ENCODE measurements around the gene FGF7. TPM values are rescaled to one million over a fixed set of nuclear protein-coding genes. Genes with fewer than 3 reads are reported as not detected.
A peak's percentile ranks its signal among the peaks of the same experiment; 100 is the strongest.
"Not testable (repeated sequence)": the region's sequence is repeated elsewhere in the genome, so short reads cannot be mapped to it uniquely, and the experiment has no call there.

The FGF7 gene, protein sequence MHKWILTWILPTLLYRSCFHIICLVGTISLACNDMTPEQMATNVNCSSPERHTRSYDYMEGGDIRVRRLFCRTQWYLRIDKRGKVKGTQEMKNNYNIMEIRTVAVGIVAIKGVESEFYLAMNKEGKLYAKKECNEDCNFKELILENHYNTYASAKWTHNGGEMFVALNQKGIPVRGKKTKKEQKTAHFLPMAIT
- total RNA-seq (2014; rRNA removed; shearing (Covaris generic)) = not detected in 2 replicates

DNA sequence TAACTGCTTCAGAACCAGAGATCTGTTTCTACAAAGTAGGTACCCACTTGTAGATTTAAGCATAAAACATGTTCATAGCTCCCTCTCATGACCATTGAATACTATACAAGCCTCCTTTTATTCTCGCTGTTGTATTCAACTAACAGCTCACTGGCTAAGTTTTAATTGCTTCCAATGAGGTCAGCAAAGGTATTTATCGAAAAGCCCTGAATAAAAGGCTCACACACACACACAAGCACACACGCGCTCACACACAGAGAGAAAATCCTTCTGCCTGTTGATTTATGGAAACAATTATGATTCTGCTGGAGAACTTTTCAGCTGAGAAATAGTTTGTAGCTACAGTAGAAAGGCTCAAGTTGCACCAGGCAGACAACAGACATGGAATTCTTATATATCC lies at the start of gene FGF7:
TSS of gene FGF7 (plus strand) at position 222 of the 400 bp plus-strand sequence. CDS start 1,056 bp downstream, outside the sequence.
- peak; percentile 2 for DNase-seq (ENCODE audit: low spot score)

DNA sequence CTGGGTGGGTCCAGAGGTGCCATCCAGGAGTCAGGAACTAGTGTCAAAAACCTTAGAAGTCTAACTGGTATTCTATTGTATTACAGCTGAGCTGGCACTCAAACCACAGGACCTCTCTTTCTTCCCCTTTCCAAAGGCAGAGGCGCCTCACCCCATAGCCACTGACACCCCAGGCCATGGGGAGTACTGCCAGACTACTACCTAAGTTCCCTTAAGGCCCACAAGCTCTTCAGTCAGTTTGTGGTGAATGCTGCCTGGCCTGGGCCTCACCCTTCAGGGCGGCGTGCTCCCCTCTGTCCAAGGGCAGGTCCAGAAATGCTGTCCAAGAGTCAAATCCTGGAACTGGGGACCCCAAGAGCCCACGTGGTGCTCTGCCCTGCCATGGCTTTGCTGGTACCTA lies 43.0 kb upstream of the FGF7 start:
- DNase-seq (ENCODE audit: low spot score) = no peak

DNA sequence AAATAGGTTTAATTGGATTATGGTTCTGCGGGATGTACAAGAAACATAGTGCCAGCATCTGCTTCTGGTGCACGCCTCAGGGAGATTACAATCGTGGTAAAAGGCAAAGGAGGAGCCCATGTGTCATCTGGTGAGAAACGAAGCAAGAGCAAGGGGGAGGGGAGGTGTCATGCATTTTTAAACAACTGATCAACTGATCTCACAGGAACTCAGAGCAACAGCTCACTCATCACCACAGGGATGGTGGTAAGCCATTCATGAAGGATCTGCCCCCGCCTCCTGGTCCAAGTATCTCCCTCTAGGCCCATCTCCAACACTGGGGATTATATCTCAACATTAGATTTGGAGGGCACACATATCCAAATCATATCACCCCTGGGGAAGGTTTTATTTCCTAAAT lies 42.1 kb upstream of the FGF7 start:
- no peak for DNase-seq (ENCODE audit: low spot score)

DNA sequence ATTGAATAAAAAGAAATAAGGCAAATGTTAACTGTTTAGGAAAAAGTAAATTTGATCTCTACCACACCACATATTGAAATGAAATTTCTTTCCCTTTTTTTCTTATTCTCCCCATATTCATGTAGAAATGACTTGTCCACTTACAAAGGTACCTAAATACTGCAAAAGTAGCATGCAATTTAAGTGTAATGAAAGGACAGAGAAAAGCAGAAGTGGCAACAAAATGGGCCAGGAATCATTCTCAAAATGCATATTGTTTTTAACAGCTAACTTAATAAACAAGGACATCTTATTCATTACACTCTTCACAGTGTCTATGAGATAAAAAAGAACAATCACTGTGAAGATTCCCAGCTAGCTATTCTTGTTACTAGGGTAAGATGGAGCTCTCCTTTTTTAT lies 40.6 kb upstream of the FGF7 start:
- DNase-seq (ENCODE audit: low spot score) = no peak

DNA sequence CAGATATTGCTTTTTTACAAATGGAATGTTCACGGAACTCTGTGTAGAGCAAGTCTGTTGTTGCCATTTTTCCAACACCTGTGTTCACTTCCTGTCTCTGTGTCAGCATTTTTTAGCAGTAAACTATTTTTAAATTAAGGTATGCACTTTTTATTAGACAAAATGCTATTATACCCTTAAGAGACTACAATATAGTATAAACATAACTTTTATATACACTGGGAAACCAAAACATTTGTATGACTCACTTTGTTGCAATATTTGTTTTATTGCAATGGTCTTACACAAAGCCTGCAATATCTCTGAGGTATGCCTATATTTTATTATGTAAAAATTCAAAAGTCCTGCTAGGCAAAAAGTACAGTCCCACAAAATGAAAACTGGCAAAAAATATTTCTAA lies 39.8 kb upstream of the FGF7 start:
- no peak for DNase-seq (ENCODE audit: low spot score)

DNA sequence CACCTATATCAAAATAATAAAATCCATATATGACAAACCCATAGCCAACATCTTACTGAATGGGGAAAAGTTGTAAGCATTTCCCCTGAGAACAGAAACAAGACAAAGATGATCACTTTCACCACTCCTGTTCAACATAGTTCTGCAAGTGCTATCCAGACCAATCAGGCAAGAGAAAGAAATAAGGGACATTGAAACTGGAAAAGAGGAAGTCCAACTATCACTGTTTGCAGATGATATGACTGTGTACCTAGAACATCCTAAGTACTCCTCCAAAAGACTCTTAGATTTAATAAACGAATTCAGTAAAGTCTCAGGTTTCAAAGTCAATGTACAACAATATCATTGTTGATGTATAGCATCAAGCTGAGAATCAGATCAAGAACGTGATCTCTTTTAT lies 35.6 kb upstream of the FGF7 start:
- no peak for DNase-seq (ENCODE audit: low spot score)

DNA sequence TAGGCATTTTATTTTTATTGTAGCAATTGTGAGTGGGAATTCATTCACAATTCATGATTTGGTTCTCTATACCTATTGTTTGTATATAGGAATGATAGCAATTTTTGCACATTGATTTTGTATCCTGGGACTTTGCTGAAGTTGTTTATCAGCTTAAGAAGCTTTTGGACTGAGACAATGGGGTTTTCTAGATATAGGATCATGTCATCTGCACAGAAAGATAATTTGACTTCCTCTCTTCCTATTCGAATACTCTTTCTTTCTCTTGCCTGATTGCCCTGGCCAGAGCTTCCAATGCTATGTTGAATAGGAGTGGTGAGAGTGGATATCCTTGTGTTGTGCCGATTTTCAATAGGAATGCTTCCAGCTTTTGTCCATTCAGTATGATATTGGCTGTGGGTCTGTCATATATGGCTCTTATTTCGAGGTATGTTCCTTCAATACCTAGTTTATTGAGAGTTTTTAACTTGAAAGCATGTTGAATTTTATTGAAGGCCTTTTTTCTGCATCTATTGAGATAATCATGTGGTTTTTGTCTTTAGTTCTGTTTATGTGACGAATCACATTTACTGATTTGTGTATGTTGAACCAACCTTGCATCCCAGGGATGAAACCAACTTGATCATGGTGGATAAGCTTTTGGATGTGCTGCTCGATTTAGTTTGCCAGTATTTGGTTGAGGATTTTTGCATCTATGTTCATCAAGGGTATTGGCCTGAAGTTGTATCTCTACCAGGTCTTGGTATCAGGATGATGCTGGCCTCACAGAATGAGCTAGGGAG lies 20.3 kb upstream of the FGF7 start:
- DNase-seq (ENCODE audit: low spot score) = not testable (repeated sequence)

DNA sequence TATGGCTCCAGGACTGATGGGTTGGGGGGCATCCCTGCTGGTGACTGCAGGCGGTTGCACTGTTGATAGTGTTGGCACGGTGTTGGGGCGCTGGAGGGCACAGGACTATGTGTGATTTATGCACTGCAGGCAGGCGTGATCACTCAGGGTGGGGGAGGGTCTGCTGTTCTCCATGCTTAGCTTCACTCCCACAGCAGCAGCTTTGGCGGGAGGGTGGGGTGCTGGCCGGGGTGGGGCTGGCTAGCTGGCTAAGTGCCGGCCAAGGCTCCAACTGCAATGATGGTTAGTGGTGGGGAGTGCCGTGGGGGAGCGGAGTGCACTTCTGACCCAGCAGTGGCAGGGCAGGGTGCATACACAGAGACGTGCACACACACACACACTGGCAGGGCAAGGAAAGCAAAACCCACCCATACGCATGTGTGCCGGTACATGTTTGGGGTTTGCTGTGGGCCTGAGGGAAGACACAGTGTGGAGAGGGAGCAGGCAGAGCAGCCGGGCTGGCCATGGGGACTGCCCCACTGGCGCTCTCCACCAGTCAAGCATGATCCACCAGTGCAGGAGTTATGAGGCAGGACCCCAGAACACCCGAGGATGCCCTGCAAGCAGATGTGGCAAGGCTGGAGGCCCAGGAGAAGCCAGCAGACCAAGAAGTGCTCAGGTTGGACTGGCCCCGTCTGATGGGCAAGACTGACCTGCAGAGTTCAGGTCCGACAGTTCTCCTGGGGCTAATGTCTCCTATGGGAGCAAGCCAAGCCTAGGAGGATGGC lies 16.5 kb upstream of the FGF7 start:
- DNase-seq (ENCODE audit: low spot score) = no peak

DNA sequence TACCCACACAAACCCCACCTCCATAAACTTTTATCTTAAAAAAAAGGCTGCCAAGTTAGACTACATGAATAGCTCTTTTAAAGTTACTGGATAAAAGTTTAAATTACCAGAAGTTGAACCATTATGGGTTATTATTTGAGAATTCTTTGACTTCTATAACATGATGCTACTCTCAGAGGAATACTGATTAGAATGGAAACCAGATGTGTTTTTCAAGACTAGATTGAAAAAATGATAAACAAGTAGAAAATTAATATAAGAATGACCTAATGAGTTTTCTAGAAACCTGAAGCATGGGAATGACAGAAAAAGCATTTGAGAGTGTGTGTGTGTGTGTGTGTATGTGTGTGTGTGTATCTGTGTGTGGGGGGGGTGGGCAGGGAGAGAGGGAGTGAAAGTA lies 12.4 kb upstream of the FGF7 start:
- DNase-seq (ENCODE audit: low spot score) = no peak

DNA sequence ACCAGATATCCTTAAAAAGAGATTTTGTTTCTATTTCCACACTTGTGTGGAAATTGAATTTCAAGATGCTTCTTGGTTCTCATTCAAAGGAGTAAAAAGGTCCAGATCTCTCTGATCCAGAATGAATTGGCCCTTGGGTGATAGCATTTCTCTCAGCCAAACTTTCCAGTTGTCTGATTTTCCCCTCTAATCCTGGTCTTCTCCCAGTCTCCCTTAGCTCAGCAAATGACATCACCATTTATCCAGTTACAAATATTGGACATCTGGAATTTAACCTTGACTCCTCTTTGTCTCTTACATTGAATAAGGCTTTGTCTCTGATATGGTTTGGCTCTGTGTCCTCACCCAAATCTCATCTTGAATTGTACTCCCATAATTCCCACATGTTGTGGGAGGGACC lies 10.2 kb upstream of the FGF7 start:
- DNase-seq (ENCODE audit: low spot score) = no peak

DNA sequence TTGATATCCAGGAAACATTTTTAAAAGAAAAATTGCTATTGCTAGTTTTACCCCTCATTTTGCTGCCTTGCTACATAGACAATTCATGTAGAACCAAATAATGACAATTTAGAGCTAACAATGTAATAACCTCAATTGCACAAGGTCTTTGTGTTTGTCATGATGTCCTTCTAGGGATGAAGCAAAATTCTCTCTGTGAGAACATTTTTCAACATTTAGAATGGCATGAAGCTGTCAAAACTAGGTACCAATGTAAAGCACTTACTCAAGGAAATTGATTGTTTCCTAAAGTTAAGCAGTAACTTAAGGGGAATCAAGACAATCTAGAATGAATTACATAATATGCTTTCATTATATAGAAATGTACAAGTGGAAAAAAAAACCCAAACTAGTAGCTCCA lies 7.9 kb upstream of the FGF7 start:
- DNase-seq (ENCODE audit: low spot score) = no peak

DNA sequence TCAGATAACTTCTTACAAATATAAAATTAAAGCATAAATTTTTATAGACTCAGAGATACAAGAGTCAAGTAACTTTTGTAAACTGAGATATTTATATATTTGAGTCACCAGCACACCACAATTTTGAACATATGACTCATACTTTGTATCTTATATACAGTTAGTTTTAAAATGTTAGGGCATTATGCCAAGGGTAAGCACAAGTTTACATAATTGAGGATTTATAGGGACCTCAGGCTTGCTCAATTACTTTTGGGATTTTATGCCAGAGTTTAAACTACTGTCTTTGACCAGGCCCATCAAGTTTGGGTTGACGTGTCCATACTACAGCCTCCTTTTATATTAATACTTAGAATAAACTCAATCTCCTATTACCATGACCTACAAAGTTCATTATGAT lies 7.4 kb upstream of the FGF7 start:
- DNase-seq (ENCODE audit: low spot score) = no peak

DNA sequence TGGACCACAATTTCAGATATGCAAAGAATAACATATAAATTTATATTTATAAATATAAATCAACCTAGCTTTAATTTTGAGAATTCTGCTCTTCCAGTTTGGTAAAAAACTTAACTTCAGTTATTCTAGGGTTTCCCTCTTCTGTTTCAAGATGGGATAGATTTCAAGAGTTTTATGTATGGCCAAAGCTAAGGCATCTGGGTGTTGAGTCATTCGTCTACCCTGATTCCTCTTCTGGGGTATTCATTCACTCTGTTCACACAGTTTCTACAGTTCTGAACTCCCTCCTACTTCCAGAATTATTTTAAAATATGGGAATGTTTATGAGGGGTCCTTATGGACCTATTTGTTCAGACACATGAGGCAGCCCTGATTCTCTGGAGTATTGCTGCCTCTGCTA lies 4.2 kb upstream of the FGF7 start:
- no peak for DNase-seq (ENCODE audit: low spot score)

DNA sequence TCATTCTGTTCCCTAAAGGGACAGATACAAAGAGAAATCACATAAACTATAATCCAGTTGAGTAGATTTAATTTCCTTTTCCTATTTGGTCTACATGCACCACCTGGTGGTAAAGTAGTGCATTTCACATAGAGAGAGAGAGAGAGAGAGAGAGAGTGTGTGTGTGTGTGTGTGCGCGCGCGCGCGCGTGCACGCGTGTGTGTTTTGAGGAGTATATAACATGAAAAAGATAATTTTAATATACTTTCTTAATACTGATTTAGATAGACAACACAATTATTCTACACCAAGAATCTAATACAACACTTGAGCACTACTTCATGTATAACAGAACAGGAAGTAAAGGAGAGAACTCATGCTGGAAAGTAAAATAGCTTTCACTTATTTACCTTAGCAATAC lies 1.1 kb upstream of the FGF7 start:
- DNase-seq (ENCODE audit: low spot score) = peak; percentile 82

DNA sequence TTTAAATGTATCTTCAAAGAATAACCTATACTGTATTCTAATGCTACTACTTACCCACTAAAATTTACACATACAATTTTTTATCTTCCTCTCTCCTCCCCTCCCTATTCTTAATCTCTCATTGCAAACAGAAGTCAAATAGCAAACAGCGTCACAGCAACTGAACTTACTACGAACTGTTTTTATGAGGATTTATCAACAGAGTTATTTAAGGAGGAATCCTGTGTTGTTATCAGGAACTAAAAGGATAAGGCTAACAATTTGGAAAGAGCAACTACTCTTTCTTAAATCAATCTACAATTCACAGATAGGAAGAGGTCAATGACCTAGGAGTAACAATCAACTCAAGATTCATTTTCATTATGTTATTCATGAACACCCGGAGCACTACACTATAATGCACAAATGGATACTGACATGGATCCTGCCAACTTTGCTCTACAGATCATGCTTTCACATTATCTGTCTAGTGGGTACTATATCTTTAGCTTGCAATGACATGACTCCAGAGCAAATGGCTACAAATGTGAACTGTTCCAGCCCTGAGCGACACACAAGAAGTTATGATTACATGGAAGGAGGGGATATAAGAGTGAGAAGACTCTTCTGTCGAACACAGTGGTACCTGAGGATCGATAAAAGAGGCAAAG lies 984 bp downstream of the FGF7 start:
- DNase-seq (ENCODE audit: low spot score) = no peak

DNA sequence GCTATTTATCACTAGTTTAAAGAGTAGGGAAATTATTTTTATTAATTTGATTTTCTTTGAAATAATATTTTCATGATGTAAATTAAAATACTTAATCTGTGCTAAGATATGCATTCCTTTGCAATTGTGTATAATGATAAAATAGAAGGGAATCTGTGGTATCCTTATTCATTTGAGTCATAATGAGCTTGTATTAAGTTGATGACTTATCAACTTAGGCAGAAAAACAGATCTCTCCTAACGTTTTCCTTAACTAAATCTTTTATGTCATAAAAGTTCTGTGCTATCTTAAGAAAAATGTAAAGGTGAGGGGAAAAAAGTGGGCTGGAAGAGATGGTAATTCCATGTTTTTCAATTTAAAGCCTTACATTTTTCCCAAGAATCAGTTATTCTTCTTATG lies 1.9 kb downstream of the FGF7 start:
- no peak for DNase-seq (ENCODE audit: low spot score)

DNA sequence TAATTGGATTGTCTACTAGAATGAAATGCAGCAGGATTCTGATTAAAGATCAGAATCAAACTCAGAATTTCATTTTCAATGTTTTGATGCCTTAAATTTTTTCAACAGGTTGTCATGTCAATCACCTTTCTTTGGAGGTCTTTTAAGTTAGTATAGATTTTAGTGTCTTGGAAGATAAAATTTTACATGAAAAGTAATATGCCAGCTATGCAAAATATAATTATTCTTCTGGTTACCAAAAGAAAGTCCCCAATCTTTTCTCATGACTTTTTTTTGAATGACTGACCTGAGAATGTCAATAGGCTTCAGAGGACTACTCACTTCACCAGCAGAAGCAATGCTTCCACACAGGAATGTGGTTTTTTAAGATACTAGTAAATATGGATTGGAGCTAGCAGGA lies 4.3 kb downstream of the FGF7 start:
- no peak for DNase-seq (ENCODE audit: low spot score)

DNA sequence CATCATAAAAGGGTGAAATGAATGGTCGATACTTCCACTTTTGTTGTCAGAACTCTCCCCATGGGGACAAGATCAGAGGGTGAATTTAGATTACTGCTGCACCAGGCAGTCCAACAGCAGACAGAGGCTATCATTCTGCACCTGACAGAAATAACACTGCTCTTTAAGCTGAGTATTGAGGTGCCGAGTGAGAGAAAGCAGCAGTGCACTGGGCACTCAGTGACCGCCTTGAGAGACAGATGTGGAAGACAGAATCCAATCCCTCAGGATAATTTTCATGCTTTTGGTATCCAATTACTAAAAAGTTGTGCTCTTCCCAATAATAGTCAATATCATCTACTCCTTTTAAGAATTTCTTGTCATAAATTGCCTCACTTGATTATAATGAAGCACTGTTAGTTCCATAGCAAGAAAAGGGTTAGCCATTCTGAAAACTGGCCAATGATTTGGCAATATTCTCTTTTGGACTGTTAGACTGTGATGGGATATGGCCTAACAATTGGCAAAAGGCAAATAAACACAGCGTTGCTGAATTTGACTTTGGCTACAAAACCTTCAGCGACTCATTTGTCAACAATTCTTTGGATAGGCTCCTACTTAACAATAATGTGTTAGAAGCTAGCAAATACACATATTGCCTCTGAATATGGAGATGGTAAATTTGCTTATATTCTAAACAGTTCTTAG lies 5.5 kb downstream of the FGF7 start:
- DNase-seq (ENCODE audit: low spot score) = no peak

DNA sequence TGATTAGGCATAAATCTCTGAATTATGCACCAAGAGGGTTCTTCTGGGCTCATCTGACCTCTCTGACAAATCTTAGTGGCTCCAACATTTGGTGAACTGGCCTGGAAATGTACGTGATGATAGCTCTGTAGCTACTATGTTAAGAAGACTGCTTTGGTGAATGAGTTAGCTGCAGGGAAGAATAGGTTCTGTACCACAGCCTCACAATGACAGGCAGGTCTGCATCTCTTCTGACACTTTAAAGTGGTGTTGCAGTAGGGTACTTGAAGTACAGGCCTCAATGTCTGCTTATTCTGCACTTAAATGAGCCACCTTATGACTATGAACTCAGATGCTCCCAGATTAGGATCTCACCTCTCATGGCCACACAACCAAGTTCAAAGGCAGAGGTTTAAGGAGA lies 7.0 kb downstream of the FGF7 start:
- no peak for DNase-seq (ENCODE audit: low spot score)

DNA sequence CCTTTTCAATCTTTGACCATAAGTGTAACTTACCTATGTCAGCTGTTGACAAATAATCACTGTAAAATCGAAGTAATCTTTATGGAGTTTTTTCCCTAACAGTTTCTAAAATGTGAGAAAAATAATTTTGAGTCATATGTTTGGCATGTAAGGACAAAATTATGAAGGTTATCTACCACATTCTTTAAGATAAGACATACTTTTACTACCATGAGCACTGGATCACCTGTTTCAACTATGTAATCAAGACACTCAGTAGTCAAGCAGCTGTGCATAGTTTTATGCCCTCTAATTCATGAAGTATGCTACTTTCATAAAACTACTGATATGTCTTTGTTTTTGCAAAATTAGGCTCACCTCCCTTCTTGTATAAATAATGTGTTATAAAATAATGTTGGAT lies 12.1 kb downstream of the FGF7 start:
- no peak for DNase-seq (ENCODE audit: low spot score)

DNA sequence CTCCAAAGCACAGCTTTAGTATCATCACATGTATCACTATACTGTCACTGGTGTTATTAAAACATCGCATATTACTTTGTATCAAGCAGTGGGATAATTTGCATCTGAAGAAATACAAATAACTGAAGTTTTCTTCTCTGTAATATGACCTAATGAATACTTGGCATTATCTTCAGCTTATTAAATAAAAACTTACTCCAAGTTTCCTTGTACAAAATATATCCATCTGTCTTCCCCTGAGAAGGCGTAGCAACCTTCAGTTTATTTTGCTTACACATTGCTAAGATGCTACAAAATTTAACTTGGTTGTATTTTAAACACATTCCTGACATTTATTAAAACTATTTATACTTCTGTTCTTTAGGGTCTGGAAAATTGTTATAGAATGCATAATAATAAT lies 13.7 kb downstream of the FGF7 start:
- DNase-seq (ENCODE audit: low spot score) = no peak

Measured in HT-29 (cell line).